ACC112 (cell line): ENCODE measurements around the gene FNDC11.

ENCODE experiments used
- H2AFZ ChIP-seq: fragments of 200-600 bp; sonication (generic); one replicate; pipeline ENCODE4 v1.6.0; 2017; ENCODE audit warnings: antibody characterized with exemption, low read length; ENCODE audit not compliant: unreplicated experiment
- H3K27ac ChIP-seq: fragments of 200-600 bp; sonication (generic); 2 replicates; pipeline ENCODE4 v1.5.1; 2014; ENCODE audit warnings: low read depth, mild to moderate bottlenecking, antibody characterized with exemption, low read length, moderate library complexity
- H3K27me3 ChIP-seq: fragments of 200-600 bp; sonication (generic); 2 replicates; pipeline ENCODE4 v1.6.1; 2014; ENCODE audit warnings: mild to moderate bottlenecking, antibody characterized with exemption, low read length, moderate library complexity, mixed read lengths; ENCODE audit not compliant: insufficient read depth
- H3K36me3 ChIP-seq: fragments of 200-600 bp; sonication (generic); 2 replicates; pipeline ENCODE4 v1.6.1; 2016; ENCODE audit warnings: mild to moderate bottlenecking, antibody characterized with exemption, low read length, moderate library complexity, mixed read lengths; ENCODE audit not compliant: insufficient read depth
- H3K4me1 ChIP-seq: fragments of 200-600 bp; sonication (generic); one replicate; pipeline ENCODE4 v1.6.1; 2016; ENCODE audit warnings: low read length, mixed read lengths; ENCODE audit not compliant: insufficient read depth, unreplicated experiment, control insufficient read depth
- H3K4me3 ChIP-seq: fragments of 200-600 bp; sonication (generic); 2 replicates; pipeline ENCODE4 v1.5.1; 2014; ENCODE audit warnings: mild to moderate bottlenecking, low read depth, low read length
- H3K79me2 ChIP-seq: fragments of 200-600 bp; sonication (generic); one replicate; pipeline ENCODE4 v1.6.0; 2016; ENCODE audit warnings: low read length; ENCODE audit not compliant: control insufficient read depth, unreplicated experiment, insufficient read depth

The FNDC11 gene

GRCh38 chr20:63564036-63564810, 10.3 kb downstream of the FNDC11 start:
- Histone ChIP-seq H3K36me3 (peaks cover 69% of the 10 kb centered on the region), H3K4me3 (no peak overlapping the region), H3K27me3 (no peaks in the 10 kb centered on the region), H2AFZ (no peak overlapping the region), H3K79me2 (peaks cover 11% of the 10 kb centered on the region), H3K4me1 (no peaks in the 10 kb centered on the region), H3K27ac (no peak overlapping the region)

GRCh38 chr20:63565021-63565698, 11.2 kb downstream of the FNDC11 start:
- Histone ChIP-seq H3K4me1 (no peaks in the 10 kb centered on the region), H3K4me3 (no peak overlapping the region), H3K36me3 (peaks cover 64% of the 10 kb centered on the region; the same call in 1 of the 2 replicates), H3K79me2 (peaks cover 11% of the 10 kb centered on the region), H3K27me3 (no peaks in the 10 kb centered on the region), H2AFZ (no peak overlapping the region), H3K27ac (no peak overlapping the region)

GRCh38 chr20:63565699-63566335, 11.9 kb downstream of the FNDC11 start:
- Histone ChIP-seq H3K4me1 (no peaks in the 10 kb centered on the region), H3K36me3 (peaks cover 58% of the 10 kb centered on the region; the same call in 1 of the 2 replicates), H3K27ac (no peak overlapping the region), H2AFZ (no peak overlapping the region), H3K4me3 (no peak overlapping the region), H3K27me3 (no peaks in the 10 kb centered on the region), H3K79me2 (peaks cover 11% of the 10 kb centered on the region)

GRCh38 chr20:63566395-63567135, 12.6 kb downstream of the FNDC11 start:
- Histone ChIP-seq H2AFZ (no peak overlapping the region), H3K36me3 (peaks cover 51% of the 10 kb centered on the region; the same call in 1 of the 2 replicates), H3K4me3 (no peak overlapping the region), H3K4me1 (no peaks in the 10 kb centered on the region), H3K27ac (no peak overlapping the region), H3K27me3 (no peaks in the 10 kb centered on the region), H3K79me2 (peaks cover 11% of the 10 kb centered on the region)

- Histone ChIP-seq H3K4me1 (no peaks in the 10 kb centered on the region), H3K4me3 (no peak overlapping the region), H2AFZ (no peak overlapping the region)
Measured at GRCh38 chr20:63567136-63567385, 13.1 kb downstream of the FNDC11 start.

GRCh38 chr20:63567386-63568169, 13.6 kb downstream of the FNDC11 start:
- peaks cover 57% of the 10 kb centered on the region; the same call in 1 of the 2 replicates for H3K36me3 ChIP-seq
- no peak overlapping the region for H2AFZ ChIP-seq
- H3K27me3 ChIP-seq: no peaks in the 10 kb centered on the region
- H3K4me3 ChIP-seq: no peak overlapping the region
- H3K4me1 ChIP-seq: peaks cover 2% of the 10 kb centered on the region
- H3K79me2 ChIP-seq: peaks cover 21% of the 10 kb centered on the region
- no peak overlapping the region for H3K27ac ChIP-seq

More at GRCh38 chr20:63567136-63567385, 13.1 kb downstream of the FNDC11 start:
- no peaks in the 10 kb centered on the region for H3K27me3 ChIP-seq
- peaks cover 55% of the 10 kb centered on the region; the same call in 1 of the 2 replicates for H3K36me3 ChIP-seq
- no peak overlapping the region for H3K27ac ChIP-seq
- peaks cover 16% of the 10 kb centered on the region for H3K79me2 ChIP-seq

GRCh38 chr20:63568170-63568981, 14.4 kb downstream of the FNDC11 start:
- Histone ChIP-seq H3K79me2 (peaks cover 29% of the 10 kb centered on the region), H3K27ac (no peak overlapping the region), H3K4me1 (peaks cover 9% of the 10 kb centered on the region), H2AFZ (no peak overlapping the region), H3K4me3 (no peak overlapping the region), H3K36me3 (peaks cover 55% of the 10 kb centered on the region; the same call in 1 of the 2 replicates), H3K27me3 (no peaks in the 10 kb centered on the region)

- Histone ChIP-seq H3K27me3 (no peaks in the 10 kb centered on the region), H3K79me2 (peaks cover 34% of the 10 kb centered on the region), H3K4me3 (no peak overlapping the region), H3K36me3 (peaks cover 46% of the 10 kb centered on the region; the same call in 1 of the 2 replicates), H3K27ac (no peak overlapping the region), H2AFZ (no peak overlapping the region), H3K4me1 (peaks cover 9% of the 10 kb centered on the region)
Measured at GRCh38 chr20:63568986-63569949, 15.3 kb downstream of the FNDC11 start.
